ENCODE results near the gene FBXL19. TPM values are rescaled to one million over a fixed set of nuclear protein-coding genes. Genes with fewer than 3 reads are reported as not detected.

FBXL19 gene
- total and polyA plus RNA-seq, 9 of the 15 experiments (the other 6 are each of a cell fraction or from before 2014, with no cell fraction given): 0.13 to 48.0 (median 13.5) TPM; not detected in 1

DNA sequence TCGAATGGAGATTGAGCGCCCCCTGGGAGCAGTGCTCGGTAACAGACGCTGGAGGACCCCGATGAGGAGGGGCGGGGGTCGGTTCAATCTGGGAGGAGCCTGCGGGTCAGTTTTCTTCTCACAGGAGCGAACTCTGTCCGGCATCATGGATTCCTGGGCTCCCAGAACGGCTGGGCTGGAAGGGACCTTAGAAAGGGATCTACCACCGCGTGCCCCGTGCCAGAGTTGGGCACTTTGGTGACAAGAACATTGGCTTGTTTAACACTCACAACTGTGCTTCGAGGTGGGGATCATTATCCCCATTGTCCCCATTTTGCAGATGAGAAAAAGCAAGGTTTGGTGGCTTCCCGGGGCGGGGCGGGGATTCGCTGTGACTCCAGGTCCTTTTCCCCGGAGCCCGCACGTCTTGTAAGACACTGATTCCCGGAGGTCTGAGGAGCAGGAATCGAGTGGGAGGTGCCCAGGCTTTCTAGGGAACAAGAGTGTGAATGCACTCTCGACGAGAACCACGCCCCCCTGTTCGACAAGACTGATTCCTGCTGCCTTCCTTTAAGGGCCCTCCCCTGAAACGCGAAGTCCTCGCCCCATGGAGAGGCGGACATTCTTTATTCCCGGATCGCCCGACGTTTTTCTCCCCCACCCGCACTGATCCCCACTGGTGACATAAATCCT, 1.5 kb upstream of the FBXL19 start (continued):
- no peak for TF ChIP-seq KHSRP (IDR thresholded peaks at IDR 0.05)
- no peak for TF ChIP-seq KDM5B (IDR thresholded peaks at IDR 0.05; ENCODE audit: insufficient replicate concordance, low read depth, low read length)
- no peak for TF ChIP-seq TEAD4 (IDR thresholded peaks at IDR 0.05; ENCODE audit: low read length)
- no peak for TF ChIP-seq TEAD4 (CRISPR knock-in tag; IDR thresholded peaks at IDR 0.05; ENCODE audit: borderline replicate concordance)
- no peak for TF ChIP-seq NFIX (CRISPR knock-in tag; IDR thresholded peaks at IDR 0.05; ENCODE audit: low read depth)
- no peak for TF ChIP-seq DACH1 (IDR thresholded peaks at IDR 0.05; ENCODE audit: partially characterized antibody)
- TF ChIP-seq, protein P1, sequence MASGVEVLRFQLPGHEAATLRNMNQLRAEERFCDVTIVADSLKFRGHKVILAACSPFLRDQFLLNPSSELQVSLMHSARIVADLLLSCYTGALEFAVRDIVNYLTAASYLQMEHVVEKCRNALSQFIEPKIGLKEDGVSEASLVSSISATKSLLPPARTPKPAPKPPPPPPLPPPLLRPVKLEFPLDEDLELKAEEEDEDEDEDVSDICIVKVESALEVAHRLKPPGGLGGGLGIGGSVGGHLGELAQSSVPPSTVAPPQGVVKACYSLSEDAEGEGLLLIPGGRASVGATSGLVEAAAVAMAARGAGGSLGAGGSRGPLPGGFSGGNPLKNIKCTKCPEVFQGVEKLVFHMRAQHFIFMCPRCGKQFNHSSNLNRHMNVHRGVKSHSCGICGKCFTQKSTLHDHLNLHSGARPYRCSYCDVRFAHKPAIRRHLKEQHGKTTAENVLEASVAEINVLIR (CRISPR knock-in tag; IDR thresholded peaks at IDR 0.05): no peak
- TF ChIP-seq, protein P2, sequence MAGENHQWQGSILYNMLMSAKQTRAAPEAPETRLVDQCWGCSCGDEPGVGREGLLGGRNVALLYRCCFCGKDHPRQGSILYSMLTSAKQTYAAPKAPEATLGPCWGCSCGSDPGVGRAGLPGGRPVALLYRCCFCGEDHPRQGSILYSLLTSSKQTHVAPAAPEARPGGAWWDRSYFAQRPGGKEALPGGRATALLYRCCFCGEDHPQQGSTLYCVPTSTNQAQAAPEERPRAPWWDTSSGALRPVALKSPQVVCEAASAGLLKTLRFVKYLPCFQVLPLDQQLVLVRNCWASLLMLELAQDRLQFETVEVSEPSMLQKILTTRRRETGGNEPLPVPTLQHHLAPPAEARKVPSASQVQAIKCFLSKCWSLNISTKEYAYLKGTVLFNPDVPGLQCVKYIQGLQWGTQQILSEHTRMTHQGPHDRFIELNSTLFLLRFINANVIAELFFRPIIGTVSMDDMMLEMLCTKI (IDR thresholded peaks at IDR 0.05; ENCODE audit: partially characterized antibody): no peak
- TF ChIP-seq, protein P3, sequence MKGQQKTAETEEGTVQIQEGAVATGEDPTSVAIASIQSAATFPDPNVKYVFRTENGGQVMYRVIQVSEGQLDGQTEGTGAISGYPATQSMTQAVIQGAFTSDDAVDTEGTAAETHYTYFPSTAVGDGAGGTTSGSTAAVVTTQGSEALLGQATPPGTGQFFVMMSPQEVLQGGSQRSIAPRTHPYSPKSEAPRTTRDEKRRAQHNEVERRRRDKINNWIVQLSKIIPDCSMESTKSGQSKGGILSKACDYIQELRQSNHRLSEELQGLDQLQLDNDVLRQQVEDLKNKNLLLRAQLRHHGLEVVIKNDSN (CRISPR knock-in tag; IDR thresholded peaks at IDR 0.05): no peak
- TF ChIP-seq, protein P4, sequence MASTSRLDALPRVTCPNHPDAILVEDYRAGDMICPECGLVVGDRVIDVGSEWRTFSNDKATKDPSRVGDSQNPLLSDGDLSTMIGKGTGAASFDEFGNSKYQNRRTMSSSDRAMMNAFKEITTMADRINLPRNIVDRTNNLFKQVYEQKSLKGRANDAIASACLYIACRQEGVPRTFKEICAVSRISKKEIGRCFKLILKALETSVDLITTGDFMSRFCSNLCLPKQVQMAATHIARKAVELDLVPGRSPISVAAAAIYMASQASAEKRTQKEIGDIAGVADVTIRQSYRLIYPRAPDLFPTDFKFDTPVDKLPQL (IDR thresholded peaks at IDR 0.05; ENCODE audit: extremely low read depth, insufficient read length): no peak
- TF ChIP-seq, protein P5, sequence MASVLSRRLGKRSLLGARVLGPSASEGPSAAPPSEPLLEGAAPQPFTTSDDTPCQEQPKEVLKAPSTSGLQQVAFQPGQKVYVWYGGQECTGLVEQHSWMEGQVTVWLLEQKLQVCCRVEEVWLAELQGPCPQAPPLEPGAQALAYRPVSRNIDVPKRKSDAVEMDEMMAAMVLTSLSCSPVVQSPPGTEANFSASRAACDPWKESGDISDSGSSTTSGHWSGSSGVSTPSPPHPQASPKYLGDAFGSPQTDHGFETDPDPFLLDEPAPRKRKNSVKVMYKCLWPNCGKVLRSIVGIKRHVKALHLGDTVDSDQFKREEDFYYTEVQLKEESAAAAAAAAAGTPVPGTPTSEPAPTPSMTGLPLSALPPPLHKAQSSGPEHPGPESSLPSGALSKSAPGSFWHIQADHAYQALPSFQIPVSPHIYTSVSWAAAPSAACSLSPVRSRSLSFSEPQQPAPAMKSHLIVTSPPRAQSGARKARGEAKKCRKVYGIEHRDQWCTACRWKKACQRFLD (CRISPR knock-in tag; IDR thresholded peaks at IDR 0.05): no peak
- TF ChIP-seq MCM2 (IDR thresholded peaks at IDR 0.05; ENCODE audit: low read depth): no peak
- no peak for TF ChIP-seq ZNF316 (IDR thresholded peaks at IDR 0.05)
- TF ChIP-seq IRF2 (CRISPR knock-in tag; IDR thresholded peaks at IDR 0.05): no peak
- TF ChIP-seq ZC3H4 (CRISPR knock-in tag; IDR thresholded peaks at IDR 0.05; ENCODE audit: borderline replicate concordance): no peak
- TF ChIP-seq, protein P6, sequence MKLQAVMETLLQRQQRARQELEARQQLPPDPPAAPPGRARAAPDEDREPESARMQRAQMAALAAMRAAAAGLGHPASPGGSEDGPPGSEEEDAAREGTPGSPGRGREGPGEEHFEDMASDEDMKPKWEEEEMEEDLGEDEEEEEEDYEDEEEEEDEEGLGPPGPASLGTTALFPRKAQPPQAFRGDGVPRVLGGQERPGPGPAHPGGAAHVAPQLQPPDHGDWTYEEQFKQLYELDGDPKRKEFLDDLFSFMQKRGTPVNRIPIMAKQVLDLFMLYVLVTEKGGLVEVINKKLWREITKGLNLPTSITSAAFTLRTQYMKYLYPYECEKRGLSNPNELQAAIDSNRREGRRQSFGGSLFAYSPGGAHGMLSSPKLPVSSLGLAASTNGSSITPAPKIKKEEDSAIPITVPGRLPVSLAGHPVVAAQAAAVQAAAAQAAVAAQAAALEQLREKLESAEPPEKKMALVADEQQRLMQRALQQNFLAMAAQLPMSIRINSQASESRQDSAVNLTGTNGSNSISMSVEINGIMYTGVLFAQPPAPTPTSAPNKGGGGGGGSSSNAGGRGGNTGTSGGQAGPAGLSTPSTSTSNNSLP (IDR thresholded peaks at IDR 0.05; ENCODE audit: borderline replicate concordance, low read depth, low read length): no peak
- TF ChIP-seq, protein P7, sequence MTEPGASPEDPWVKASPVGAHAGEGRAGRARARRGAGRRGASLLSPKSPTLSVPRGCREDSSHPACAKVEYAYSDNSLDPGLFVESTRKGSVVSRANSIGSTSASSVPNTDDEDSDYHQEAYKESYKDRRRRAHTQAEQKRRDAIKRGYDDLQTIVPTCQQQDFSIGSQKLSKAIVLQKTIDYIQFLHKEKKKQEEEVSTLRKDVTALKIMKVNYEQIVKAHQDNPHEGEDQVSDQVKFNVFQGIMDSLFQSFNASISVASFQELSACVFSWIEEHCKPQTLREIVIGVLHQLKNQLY (CRISPR knock-in tag; conservative IDR thresholded peaks at IDR 0.05): 0 out of 4 replicates have a peak, but pooled peaks of 1 of the 2 experiments have one; percentile 47

Measured in K562 (cell line).